GM19239 (cell line): ENCODE measurements around the gene PASK.
"Not testable (repeated sequence)": the region's sequence is repeated elsewhere in the genome, so short reads cannot be mapped to it uniquely, and the experiment has no call there.

Experiments used
- DNase-seq: peaks from one replicate; pipeline ENCODE4 v3.0.0; 2011; ENCODE audit warnings: low spot score; ENCODE audit not compliant: insufficient read length
- FAIRE-seq: peaks from 2 replicates; lab custom pipeline; 2011; peaks lifted over from hg19 to GRCh38; lab: Jason Lieb, UNC

The PASK gene

GRCh38 chr2:241110089-241110606 is 39.1 kb downstream of the PASK start:
- DNase-seq (no peak), FAIRE-seq (no peak)

DNA sequence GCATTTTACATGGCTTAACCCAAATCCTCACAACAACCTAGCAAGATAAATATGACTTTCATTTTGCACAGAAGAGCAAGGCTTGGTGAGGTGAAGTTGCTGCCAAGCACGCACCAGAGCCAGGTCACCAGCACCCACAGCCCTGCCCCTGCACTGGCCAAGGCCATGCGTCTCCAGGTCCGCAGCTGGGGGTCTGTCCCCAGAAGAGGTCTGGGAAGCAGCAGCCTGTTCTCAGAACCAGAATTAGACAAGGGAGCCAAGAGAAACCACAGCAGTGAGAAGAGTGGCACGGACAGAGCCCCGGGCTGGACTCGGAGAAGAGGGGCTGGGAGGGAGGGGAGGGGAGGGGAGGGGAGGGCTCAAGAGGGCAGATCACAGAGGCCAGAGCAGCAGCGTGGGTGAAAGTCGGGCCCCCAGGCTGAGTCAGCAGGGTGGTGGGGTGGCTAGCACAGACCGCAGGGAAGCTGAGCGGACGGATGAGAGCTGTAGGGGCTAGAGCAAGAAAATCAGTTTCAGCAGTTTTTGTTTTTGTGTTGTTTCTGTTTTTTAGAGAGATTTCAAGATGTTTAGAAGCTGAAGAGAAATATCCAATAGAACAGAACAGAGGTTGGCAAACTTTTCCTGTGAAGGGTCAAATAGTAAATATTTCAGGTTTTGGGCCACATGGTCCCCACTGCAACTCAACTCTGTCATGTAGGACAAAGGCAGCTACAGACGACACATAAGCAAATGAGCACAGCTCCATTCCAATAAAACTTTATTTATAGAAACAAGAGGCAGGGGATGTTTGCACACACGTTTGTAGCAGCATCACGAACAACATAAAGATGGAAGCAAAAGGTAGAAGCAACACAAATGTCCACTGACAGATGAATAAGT is 39.8 kb downstream of the PASK start:
- peak; percentile 21 for FAIRE-seq
- DNase-seq: no peak

- FAIRE-seq (no peak), DNase-seq (no peak)
Observed at GRCh38 chr2:241108271-241109209, 40.7 kb downstream of the PASK start.

DNA sequence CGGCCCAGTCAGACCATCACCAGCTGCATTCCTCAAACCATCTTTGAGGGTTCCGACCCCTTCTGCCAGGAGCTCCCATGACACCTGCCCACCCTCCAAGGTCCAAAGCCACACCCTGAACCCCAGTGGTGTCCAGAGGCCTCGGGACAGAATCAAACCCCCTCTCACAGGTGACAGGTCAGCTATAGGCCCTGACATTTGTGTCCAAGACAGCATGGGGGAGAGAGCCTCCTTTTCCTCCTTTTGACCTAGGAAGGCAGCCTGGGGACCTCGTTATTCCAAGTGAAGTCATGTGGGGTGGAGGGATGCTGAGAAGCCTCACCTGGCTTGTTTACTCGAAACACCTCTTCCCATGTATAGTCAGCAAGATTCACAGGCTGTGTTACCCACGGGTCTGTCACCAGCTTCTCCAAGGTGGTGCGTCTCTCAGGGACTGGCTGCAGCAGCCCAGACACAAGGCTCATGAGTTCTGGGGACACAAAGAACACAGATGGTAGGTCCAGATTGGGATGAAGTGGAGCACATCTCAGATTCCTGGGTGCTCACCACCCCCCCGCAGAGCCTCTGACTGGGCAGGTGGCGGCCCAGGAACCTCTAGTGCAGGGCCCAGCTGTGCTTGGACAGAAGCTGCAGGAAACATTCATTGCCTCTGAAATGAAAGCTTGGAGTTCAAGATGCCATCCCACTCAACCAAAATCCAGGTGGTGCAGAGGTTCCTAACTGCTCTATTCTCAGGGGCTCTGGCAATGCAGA is 42.1 kb downstream of the PASK start:
- no peak for DNase-seq
- FAIRE-seq: no peak

GRCh38 chr2:241105641-241106040 is 43.6 kb downstream of the PASK start:
- FAIRE-seq (no peak), DNase-seq (no peak)

DNA sequence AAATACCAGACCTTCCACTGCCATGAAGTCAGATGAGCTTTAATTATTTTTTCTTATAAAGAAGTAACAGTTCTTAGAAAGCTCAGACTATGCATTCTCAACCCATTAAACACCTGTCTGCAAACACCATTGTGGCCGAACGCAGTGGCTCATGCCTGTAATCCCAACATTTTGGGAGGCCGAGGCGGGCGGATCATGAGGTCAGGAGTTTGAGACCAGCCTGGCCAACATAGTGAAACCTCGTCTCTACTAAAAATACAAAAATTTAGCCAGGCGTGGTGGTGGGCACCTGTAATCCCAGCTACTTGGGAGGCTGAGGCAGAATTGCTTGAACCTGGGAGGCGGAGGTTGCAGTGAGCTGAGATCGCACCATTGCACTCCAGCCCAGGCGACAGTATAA is 44.7 kb downstream of the PASK start:
- not testable (repeated sequence) for DNase-seq, FAIRE-seq

DNA sequence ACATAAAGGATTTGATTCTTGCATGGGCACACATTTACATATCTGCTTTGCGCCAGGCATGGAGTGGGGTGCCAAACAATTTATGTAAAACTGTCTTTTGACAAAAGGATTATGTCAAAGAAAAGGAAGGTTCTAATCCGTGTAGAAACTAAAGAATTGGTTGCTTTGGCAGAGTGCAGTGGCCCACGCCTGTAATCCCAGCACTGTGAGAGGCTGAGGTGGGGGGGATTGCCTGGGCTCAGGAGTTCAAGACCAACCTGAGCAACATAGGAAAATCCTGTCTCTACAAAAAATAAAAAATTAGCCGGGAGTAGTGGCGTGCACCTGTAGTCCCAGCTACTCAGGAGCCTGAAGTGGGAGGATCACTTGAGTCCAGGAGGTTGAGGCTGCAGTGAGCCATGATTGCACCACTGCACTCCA is 46.1 kb downstream of the PASK start:
- no peak for DNase-seq
- peak; percentile 73 for FAIRE-seq

- FAIRE-seq (peak; percentile 89), DNase-seq (peak; percentile 79)
Observed at GRCh38 chr2:241102239-241102803, 47.0 kb downstream of the PASK start, which contains the start of gene MTERF4. Gene MTERF4, minus strand, starts transcription at chr2:241102287. Its CDS starts 14 bp downstream, at chr2:241102273.

DNA sequence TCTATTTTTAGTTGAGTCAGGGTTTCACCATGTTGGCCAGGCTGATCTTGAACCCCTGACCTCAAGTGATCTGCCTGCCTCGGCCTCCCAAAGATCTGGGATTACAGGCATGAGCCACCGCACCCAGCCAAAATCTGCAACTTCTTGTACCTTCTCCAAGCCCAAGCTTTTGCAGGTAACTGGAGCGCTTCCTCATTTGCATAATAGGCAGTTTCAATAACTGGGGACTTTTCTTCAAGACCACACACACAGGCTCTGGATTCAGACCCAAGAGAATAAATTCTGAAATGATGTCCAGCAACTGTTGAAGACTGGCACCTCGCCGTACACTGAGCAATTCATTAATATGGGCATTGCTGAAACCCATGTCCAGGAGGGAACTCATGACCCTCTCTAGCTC is 50.0 kb downstream of the PASK start:
- DNase-seq (no peak), FAIRE-seq (peak; percentile 47)

GRCh38 chr2:241096979-241097378 is 52.3 kb downstream of the PASK start:
- FAIRE-seq (peak; percentile 55), DNase-seq (no peak)

- no peak for FAIRE-seq
- no peak for DNase-seq
Observed at GRCh38 chr2:241095594-241096290, 53.5 kb downstream of the PASK start.

DNA sequence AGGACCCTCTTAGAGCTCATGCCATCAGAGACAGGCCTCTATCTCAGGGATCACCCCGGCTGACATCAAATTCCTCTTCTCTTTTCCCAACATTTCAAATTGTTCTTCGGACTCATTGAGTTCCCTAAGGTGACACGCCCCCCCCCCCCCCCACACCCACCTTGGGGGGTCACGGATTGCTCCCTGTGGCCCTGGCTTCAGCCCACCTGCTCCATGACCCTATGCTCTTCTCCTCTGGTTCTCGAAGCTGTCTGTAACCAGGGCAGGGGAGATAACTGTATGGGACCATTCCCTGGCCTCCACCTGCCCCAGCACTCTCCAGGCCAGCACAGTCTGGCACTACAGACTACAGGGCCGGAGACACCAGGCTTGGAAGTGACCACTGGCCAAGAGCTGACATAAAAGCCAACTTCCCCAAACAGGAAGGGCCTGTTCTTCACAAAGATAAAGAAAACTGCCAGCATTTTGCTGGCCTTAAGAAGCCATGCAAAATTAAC is 54.3 kb downstream of the PASK start:
- DNase-seq: no peak
- FAIRE-seq: no peak

DNA sequence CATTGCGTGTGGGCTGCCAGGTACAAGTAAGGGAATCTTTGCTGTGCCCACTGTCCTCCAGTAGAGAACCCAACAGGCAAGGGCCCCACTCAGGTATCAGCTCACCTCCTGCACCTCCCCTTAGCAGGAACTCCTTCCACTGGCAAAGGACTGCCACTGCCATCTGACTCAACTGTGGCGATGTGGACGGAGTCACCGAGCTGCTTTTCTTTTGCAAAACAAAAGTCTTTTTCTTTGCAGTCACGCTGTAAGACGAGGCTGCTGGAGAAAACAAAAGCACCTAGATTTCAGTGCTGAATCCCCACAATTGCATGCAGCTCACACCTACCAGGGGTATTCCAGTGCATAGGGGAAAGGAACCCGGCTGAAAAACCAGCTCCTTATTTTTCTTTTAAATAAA is 55.1 kb downstream of the PASK start:
- DNase-seq (no peak), FAIRE-seq (peak; percentile 28)

- DNase-seq, FAIRE-seq: not testable (repeated sequence)
Observed at GRCh38 chr2:241093133-241093781, 56.0 kb downstream of the PASK start.

DNA sequence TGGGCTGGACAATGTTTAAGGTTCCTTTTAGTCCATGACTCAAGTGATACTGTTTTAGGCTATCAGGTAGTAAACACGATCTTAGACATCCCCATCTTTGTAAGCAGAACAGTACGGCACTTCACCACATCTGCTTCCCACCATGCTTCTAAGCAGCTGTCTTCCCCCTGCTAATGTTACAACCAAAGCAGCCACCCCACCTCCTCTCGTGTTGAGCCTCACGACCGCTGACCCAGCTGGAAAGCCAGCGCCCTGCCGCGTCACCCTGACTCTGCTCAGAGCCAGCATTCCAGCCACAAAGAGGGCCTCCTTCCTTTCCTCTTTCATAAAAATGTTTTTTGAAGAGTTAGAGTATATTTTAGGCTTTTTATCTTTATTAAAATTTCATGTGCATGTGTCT is 56.6 kb downstream of the PASK start:
- DNase-seq (no peak), FAIRE-seq (no peak)

DNA sequence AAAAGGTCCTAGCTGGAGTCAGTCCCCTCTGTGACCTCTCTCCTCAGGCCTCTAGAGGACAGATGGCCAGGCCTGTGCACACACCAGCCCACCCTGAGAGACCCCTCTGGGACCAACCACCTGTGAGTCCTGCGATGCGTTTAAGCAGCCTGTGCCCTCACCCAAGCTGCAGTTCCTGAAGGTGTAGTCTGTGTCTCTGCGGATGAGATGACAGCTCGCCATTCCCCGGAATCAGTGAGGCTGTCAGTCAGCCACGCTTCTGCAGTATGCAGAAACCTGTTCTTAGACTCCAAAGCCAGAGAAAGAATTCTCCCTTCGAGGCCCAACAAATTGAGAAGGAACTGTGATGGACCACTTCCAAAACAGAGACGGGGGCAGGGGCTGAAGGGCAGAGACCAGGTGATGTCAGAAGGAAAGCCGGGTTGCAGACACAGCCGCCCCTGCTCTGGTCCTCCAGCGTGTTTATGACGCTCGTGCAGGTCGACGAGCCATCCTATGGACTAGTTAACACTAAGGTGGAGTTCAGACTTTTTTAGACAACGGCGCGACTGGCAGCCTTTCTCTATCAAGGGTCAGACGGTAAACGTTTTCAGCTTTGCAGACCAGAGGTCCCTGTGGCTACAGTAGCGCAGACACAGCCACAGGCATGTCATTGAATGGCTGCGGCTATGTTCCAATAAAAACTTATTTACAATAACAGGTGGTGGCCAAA is 57.4 kb downstream of the PASK start:
- no peak for DNase-seq
- FAIRE-seq: no peak

DNA sequence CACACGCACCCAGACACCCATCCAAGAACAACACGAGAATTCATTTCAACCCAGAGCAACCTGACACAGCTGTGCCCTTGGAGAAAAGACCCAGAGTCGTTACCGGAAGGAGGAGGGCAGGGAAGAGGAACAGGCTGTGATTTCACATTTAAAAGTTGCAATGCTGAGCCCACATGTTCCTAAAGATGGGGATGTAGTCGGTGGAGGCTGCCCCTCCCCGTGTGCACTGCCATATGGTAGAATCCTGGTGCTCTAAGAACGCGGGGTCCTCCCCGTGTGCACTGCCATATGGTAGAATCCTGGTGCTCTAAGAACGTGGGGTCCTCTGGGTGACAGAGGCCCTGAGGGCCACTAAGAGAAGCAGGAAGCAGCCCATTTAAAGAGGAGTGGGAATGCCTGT is 58.1 kb downstream of the PASK start:
- DNase-seq: no peak
- FAIRE-seq: no peak
